HG03565 (cell line): ENCODE data around the gene CDC14A.
"Not testable (repeated sequence)": the region's sequence is repeated elsewhere in the genome, so short reads cannot be mapped to it uniquely, and the experiment has no call there.

Experiments
- ATAC-seq: cut with Tn5 transposase; IDR thresholded peaks from one replicate; pipeline ENCODE4 v1.9.1; 2021; ENCODE audit warnings: mild to moderate bottlenecking, moderate library complexity; ENCODE audit not compliant: unreplicated experiment

The CDC14A gene

GRCh38 chr1:100360790-100361510 is 8.6 kb downstream of the CDC14A start:
- no peak for ATAC-seq

GRCh38 chr1:100361511-100362089 is 9.3 kb downstream of the CDC14A start:
- ATAC-seq: no peak

- ATAC-seq: no peak
Observed at GRCh38 chr1:100362821-100363466, 10.6 kb downstream of the CDC14A start.

GRCh38 chr1:100363831-100364230 is 11.5 kb downstream of the CDC14A start:
- ATAC-seq: no peak

- ATAC-seq: no peak
Observed at GRCh38 chr1:100364697-100365096, 12.4 kb downstream of the CDC14A start.

GRCh38 chr1:100366209-100366525 is 13.9 kb downstream of the CDC14A start:
- ATAC-seq: no peak

GRCh38 chr1:100369339-100369738 is 17.0 kb downstream of the CDC14A start:
- not testable (repeated sequence) for ATAC-seq

- not testable (repeated sequence) for ATAC-seq
Observed at GRCh38 chr1:100373953-100374352, 21.6 kb downstream of the CDC14A start.

GRCh38 chr1:100376890-100377289 is 24.6 kb downstream of the CDC14A start:
- ATAC-seq: not testable (repeated sequence)

GRCh38 chr1:100377590-100378361 is 25.5 kb downstream of the CDC14A start:
- peak; percentile 94 for ATAC-seq

- no peak for ATAC-seq
Observed at GRCh38 chr1:100378956-100379355, 26.6 kb downstream of the CDC14A start.

GRCh38 chr1:100380635-100381034 is 28.3 kb downstream of the CDC14A start:
- no peak for ATAC-seq

GRCh38 chr1:100382657-100383056 is 30.4 kb downstream of the CDC14A start:
- no peak for ATAC-seq

- no peak for ATAC-seq
Observed at GRCh38 chr1:100383743-100384405, 31.6 kb downstream of the CDC14A start.

GRCh38 chr1:100387209-100387608 is 34.9 kb downstream of the CDC14A start:
- no peak for ATAC-seq

GRCh38 chr1:100387657-100388350 is 35.5 kb downstream of the CDC14A start:
- ATAC-seq: peak; percentile 35

- ATAC-seq: no peak
Observed at GRCh38 chr1:100390531-100390930, 38.2 kb downstream of the CDC14A start.

GRCh38 chr1:100391675-100392074 is 39.4 kb downstream of the CDC14A start:
- no peak for ATAC-seq

GRCh38 chr1:100392756-100393155 is 40.5 kb downstream of the CDC14A start:
- no peak for ATAC-seq

- ATAC-seq: no peak
Observed at GRCh38 chr1:100394285-100394684, 42.0 kb downstream of the CDC14A start.
